Body of pancreas (tissue), 4 donors: ENCODE measurements around the gene DHX29. TPM values are rescaled to one million over a fixed set of nuclear protein-coding genes. Genes with fewer than 3 reads are reported as not detected.
"Not testable (repeated sequence)": the region's sequence is repeated elsewhere in the genome, so short reads cannot be mapped to it uniquely, and the experiment has no call there.

Source experiments
- ATAC-seq: fragments of 150-250 bp; one replicate; pipeline ENCODE4 v1.9.1; 2016
- DNase-seq, 4 donors: peaks; one replicate each; pipeline ENCODE4 v3.0.0-alpha.2; 2019
- H3K27ac ChIP-seq, 4 donors: fragments of 200-600 bp; sonication (generic); 1 replicate in 3 of 4; 2 replicates in 1 of 4; pipeline versions ENCODE4 v1.5.1 to v1.6.1; 2016 to 2019; ENCODE audit warnings: mild to moderate bottlenecking in 1 of 4, mixed read lengths in 1 of 4, moderate library complexity in 1 of 4
- H3K27me3 ChIP-seq, 2 donors: fragments of 200-600 bp; sonication (generic); one replicate each; pipeline ENCODE4 v1.6.0; 2016; ENCODE audit warnings: mild to moderate bottlenecking in 1 of 2
- H3K36me3 ChIP-seq, 2 donors: fragments of 200-600 bp; sonication (generic); replicated peaks in 1 of 2; 2 replicates each; pipeline ENCODE4 v1.5.1; 2016; ENCODE audit warnings: low read depth in 2 of 2; ENCODE audit not compliant: insufficient read depth in 1 of 2
- H3K4me1 ChIP-seq: fragments of 200-600 bp; sonication (generic); one replicate; pipeline ENCODE4 v1.6.0; 2016
- H3K4me3 ChIP-seq, 2 donors: fragments of 200-600 bp; sonication (generic); 1 replicate in 1 of 2; 2 replicates in 1 of 2; pipeline ENCODE4 v1.5.1; 2016 to 2019
- H3K9me3 ChIP-seq, 3 donors: fragments of 200-600 bp; sonication (generic); 1 replicate in 2 of 3; 2 replicates in 1 of 3; pipeline ENCODE4 v1.5.1; 2016
- CTCF ChIP-seq, 7 experiments: fragments of 450-650 bp in 4 of 7; fragments of 200-600 bp in 3 of 7; sonication (generic) in 3 of 7; IDR thresholded peaks; one replicate each; pipeline ENCODE4 v1.5.1; 2016 to 2019; ENCODE audit warnings: antibody characterized with exemption in 7 of 7
- POLR2A ChIP-seq, 3 donors: fragments of 450-650 bp; IDR thresholded peaks; one replicate each; pipeline ENCODE4 v1.6.1; 2016; ENCODE audit warnings: antibody characterized with exemption in 3 of 3, mild to moderate bottlenecking in 2 of 3
- WGBS, 2 donors: methylation state at CpG; one replicate each; pipeline ENCODE4 v1.1.5; 2017; 5-methylcytosine and 5-hydroxymethylcytosine counted together
- intact Hi-C: fragments of 100-400 bp; cut with DNase I; formaldehyde crosslinking; loops from one replicate; pipeline ENCODE4 v1.15.1; 2023
- total RNA-seq, 2 donors: library from RNA; depleted of rRNA; stranded (reverse); fragments of >200 nt; gene quantifications; one replicate each; pipeline ENCODE4 v1.1.0, GENCODE V29; 2016

Gene DHX29
- total RNA-seq, 2 donors from 2014 or later: 11.9 to 25.4 TPM

- intact Hi-C loops: no loop called here
- no peak for TF ChIP-seq POLR2A (IDR thresholded peaks at IDR 0.05)
- no peak for TF ChIP-seq CTCF (IDR thresholded peaks at IDR 0.05)
- Histone ChIP-seq H3K27me3 (no peaks in the 10 kb centered on the region), H3K36me3 (peaks cover 0 to 2% of the 10 kb centered on the region in 2 donors), H3K9me3 (no peaks in the 10 kb centered on the region), H3K27ac (no peak overlapping the region), H3K4me3 (no peak overlapping the region), H3K4me1 (peaks cover 8% of the 10 kb centered on the region)
- 85 to 97% methylated on average over 1 of the region's 1 CpG for WGBS, 2 donors
- ATAC-seq (no peak), DNase-seq (no peak)
These were observed 12.0 kb upstream of the DHX29 start for GRCh38 chr5:55319491-55319890.

GRCh38 chr5:55318237-55318636 is 10.7 kb upstream of the DHX29 start:
- H3K4me1 ChIP-seq: peaks cover 13% of the 10 kb centered on the region
- H3K36me3 ChIP-seq, H3K4me3 ChIP-seq, H3K9me3 ChIP-seq, DNase-seq, H3K27me3 ChIP-seq, H3K27ac ChIP-seq, ATAC-seq, intact Hi-C loops: not testable (repeated sequence)
- WGBS, 2 donors: 94 to 99% methylated on average over 4 of the region's 4 CpGs

GRCh38 chr5:55316837-55317236 is 9.3 kb upstream of the DHX29 start:
- DNase-seq: no peak
- no peak for ATAC-seq
- Histone ChIP-seq H3K36me3 (no peaks in the 10 kb centered on the region), H3K9me3 (no peaks in the 10 kb centered on the region), H3K4me3 (no peak overlapping the region), H3K27me3 (no peaks in the 10 kb centered on the region), H3K4me1 (peaks cover 17% of the 10 kb centered on the region), H3K27ac (no peak overlapping the region)
- intact Hi-C loops: no loop called here
- TF ChIP-seq POLR2A (IDR thresholded peaks at IDR 0.05) (no peak), CTCF (IDR thresholded peaks at IDR 0.05) (no peak)

- H3K9me3 ChIP-seq: no peaks in the 10 kb centered on the region
- no peaks in the 10 kb centered on the region for H3K36me3 ChIP-seq
- H3K27me3 ChIP-seq: no peaks in the 10 kb centered on the region
- DNase-seq (no peak), ATAC-seq (no peak)
- no peak for TF ChIP-seq CTCF (IDR thresholded peaks at IDR 0.05)
- no peak for TF ChIP-seq POLR2A (IDR thresholded peaks at IDR 0.05)
- WGBS, 2 donors: 93 to 96% methylated on average over 2 of the region's 2 CpGs
- intact Hi-C loops: no loop called here
- H3K4me3 ChIP-seq: no peak overlapping the region
- no peak overlapping the region for H3K27ac ChIP-seq
- H3K4me1 ChIP-seq: peaks cover 19% of the 10 kb centered on the region
These were observed 8.8 kb upstream of the DHX29 start for GRCh38 chr5:55316289-55316688.

- no peak for DNase-seq
- H3K9me3 ChIP-seq: no peaks in the 10 kb centered on the region
- 42 to 44% methylated on average over 5 of the region's 5 CpGs for WGBS, 2 donors
- no peaks in the 10 kb centered on the region for H3K36me3 ChIP-seq
- ATAC-seq: no peak
- H3K4me1 ChIP-seq: peaks cover 40% of the 10 kb centered on the region
- no peak for TF ChIP-seq POLR2A (IDR thresholded peaks at IDR 0.05)
- no peak for TF ChIP-seq CTCF (IDR thresholded peaks at IDR 0.05)
- no peak overlapping the region for H3K4me3 ChIP-seq
- no peaks in the 10 kb centered on the region for H3K27me3 ChIP-seq
- peak overlapping the region in 2 of 4 donors; percentile 42 to 49 for H3K27ac ChIP-seq
- intact Hi-C loops: no loop called here
These were observed 6.5 kb upstream of the DHX29 start for GRCh38 chr5:55313870-55314617.
